ENCODE measurements around the gene WDFY1.

GRCh38 chr2:223978451-223978850 lies 33.3 kb upstream of the WDFY1 start:
- TF ChIP-seq CTCF (IDR thresholded peaks at IDR 0.05) (no peak), POLR2AphosphoS5 (IDR thresholded peaks at IDR 0.05) (no peak), POLR2A (IDR thresholded peaks at IDR 0.05) (no peak)
